ENCODE data around the gene CRYGA. TPM values are rescaled to one million over a fixed set of nuclear protein-coding genes. Genes with fewer than 3 reads are reported as not detected.

CRYGA gene
- total RNA-seq: not detected

DNA sequence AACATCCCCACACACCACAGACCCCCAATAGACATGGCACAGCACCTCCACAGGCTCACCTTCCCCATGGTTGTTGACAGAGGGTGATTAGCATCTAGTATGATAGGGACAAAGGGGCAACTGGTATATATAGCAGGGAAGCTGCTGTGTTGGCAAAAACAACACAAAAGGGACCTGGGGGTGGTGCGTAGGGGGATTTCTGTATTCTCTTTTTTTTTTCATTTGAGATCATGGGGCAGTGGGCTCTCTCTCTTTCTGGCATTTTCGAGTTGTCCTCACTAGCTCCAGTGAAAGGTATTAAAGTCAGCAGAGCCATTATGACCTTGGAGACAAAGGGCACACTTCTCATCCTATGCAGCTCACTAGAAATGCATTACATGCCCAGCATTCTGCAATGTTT, at the start of gene CRYGA:
Gene CRYGA, minus strand, starts transcription at position 101 of the 400 bp plus-strand sequence. Its CDS starts 33 bp downstream, at position 68.
- H3K27me3 Mint-ChIP-seq: peaks cover 18% of the 10 kb centered on the region
- ChIA-PET POLR2A (no interaction called here), CTCF (no interaction called here)
- no peak for DNase-seq
- no peak within 1 kb of the TSS for H3K4me3 Mint-ChIP-seq
- H3K9me3 Mint-ChIP-seq: no peaks in the 10 kb centered on the region
- H3K27ac Mint-ChIP-seq: no peak within 1 kb of the TSS
- no peaks in the 10 kb centered on the region for H3K4me1 Mint-ChIP-seq
- no peaks in the 10 kb centered on the region for H3K36me3 Mint-ChIP-seq (ENCODE audit: low read depth)

- no peak overlapping the region for H3K27ac Mint-ChIP-seq
- H3K36me3 Mint-ChIP-seq (ENCODE audit: low read depth): no peaks in the 10 kb centered on the region
- ChIA-PET CTCF (no interaction called here), POLR2A (no interaction called here)
- H3K4me1 Mint-ChIP-seq: no peaks in the 10 kb centered on the region
- no peaks in the 10 kb centered on the region for H3K27me3 Mint-ChIP-seq
- DNase-seq: no peak
- H3K9me3 Mint-ChIP-seq: no peaks in the 10 kb centered on the region
- H3K4me3 Mint-ChIP-seq: no peak overlapping the region
These were observed 47.5 kb upstream of the CRYGA start for GRCh38 chr2:208210688-208211451.

- POLR2A ChIA-PET: no interaction called here
- Mint-ChIP-seq H3K36me3 (ENCODE audit: low read depth) (no peaks in the 10 kb centered on the region), H3K27ac (no peak overlapping the region), H3K27me3 (no peaks in the 10 kb centered on the region), H3K4me1 (no peaks in the 10 kb centered on the region), H3K4me3 (no peak overlapping the region), H3K9me3 (no peaks in the 10 kb centered on the region)
- CTCF ChIA-PET: no interaction called here
- no peak for DNase-seq
These were observed 45.1 kb upstream of the CRYGA start for GRCh38 chr2:208208335-208209085.

DNA sequence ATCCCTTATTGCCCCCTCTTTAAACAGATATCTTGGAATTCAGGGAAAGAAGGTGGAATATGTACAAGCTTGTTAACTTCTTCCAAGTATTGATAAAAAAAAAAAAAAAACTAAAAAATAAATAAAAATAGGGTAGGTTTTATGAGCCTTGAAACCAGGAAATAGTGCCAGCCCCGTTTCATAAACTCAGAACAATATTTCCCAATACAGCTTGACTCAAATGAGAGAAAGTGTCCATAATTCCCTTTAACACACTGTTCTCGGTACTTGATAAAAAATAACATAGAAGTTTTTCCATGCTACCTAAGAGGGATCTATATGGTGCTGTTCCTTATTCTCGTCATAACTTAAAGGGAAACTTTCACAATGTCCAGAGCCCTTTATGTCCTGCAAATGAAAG, 44.4 kb upstream of the CRYGA start:
- H3K36me3 Mint-ChIP-seq (ENCODE audit: low read depth): no peaks in the 10 kb centered on the region
- H3K9me3 Mint-ChIP-seq: no peaks in the 10 kb centered on the region
- CTCF ChIA-PET: interaction anchor here (0.6 kb wide), 1 partner anchor 134 kb away, joined by 3 read pairs; no protein-coding TSS in a partner anchor
- no peak overlapping the region for H3K4me3 Mint-ChIP-seq
- H3K27ac Mint-ChIP-seq: no peak overlapping the region
- POLR2A ChIA-PET: no interaction called here
- no peaks in the 10 kb centered on the region for H3K27me3 Mint-ChIP-seq
- no peak for DNase-seq
- no peaks in the 10 kb centered on the region for H3K4me1 Mint-ChIP-seq

GRCh38 chr2:208204166-208204565, 40.8 kb upstream of the CRYGA start:
- no peaks in the 10 kb centered on the region for H3K27me3 Mint-ChIP-seq
- ChIA-PET CTCF (interaction anchor here (1.3 kb wide), 1 partner anchor 29 kb away, joined by 4 read pairs; no protein-coding TSS in a partner anchor), POLR2A (no interaction called here)
- H3K27ac Mint-ChIP-seq: no peak overlapping the region
- H3K4me1 Mint-ChIP-seq: no peaks in the 10 kb centered on the region
- no peak for DNase-seq
- no peaks in the 10 kb centered on the region for H3K36me3 Mint-ChIP-seq (ENCODE audit: low read depth)
- H3K4me3 Mint-ChIP-seq: no peak overlapping the region
- H3K9me3 Mint-ChIP-seq: no peaks in the 10 kb centered on the region

GRCh38 chr2:208195531-208195930, 32.1 kb upstream of the CRYGA start:
- H3K9me3 Mint-ChIP-seq: no peaks in the 10 kb centered on the region
- H3K4me1 Mint-ChIP-seq: no peaks in the 10 kb centered on the region
- ChIA-PET CTCF (no interaction called here), POLR2A (no interaction called here)
- DNase-seq: no peak
- H3K36me3 Mint-ChIP-seq (ENCODE audit: low read depth): no peaks in the 10 kb centered on the region
- no peak overlapping the region for H3K4me3 Mint-ChIP-seq
- no peak overlapping the region for H3K27ac Mint-ChIP-seq
- peaks cover 4% of the 10 kb centered on the region for H3K27me3 Mint-ChIP-seq

DNA sequence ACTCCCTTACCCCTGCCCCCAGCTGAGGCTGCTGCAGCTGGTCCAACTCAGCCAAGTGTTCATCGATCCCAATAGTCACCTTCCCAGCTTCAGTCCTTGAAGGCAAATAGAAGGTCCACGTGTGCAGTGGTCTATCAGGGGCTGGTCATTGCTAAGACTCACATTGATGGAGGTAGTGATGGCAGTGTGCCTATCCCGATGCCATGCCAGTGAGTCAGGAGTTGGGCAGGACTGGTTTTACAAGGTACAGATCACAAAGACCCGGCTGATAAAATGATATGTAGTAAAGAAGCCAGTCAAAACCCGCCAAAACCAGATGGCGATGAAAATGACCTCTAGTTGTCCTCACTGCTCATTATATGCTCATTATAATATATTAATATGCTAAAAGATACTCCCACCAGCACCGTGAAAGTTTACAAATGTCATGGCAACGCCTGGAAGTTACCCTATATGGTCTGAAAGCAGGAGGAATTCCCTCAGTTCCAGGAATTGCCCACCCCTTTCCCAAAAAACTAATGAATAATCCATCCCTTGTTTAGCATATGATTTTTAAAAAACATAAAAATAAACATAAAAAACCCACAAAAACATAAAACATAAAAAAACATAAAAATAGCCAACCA, 29.3 kb upstream of the CRYGA start:
- POLR2A ChIA-PET: no interaction called here
- Mint-ChIP-seq H3K4me3 (no peak overlapping the region), H3K27ac (no peak overlapping the region), H3K4me1 (no peaks in the 10 kb centered on the region), H3K9me3 (no peaks in the 10 kb centered on the region), H3K36me3 (ENCODE audit: low read depth) (no peaks in the 10 kb centered on the region), H3K27me3 (peaks cover 2% of the 10 kb centered on the region)
- DNase-seq: no peak
- CTCF ChIA-PET: interaction anchor here (1.7 kb wide), 1 partner anchor 18 kb away, joined by 3 read pairs; no protein-coding TSS in a partner anchor

GRCh38 chr2:208189810-208190503, 26.6 kb upstream of the CRYGA start, which contains the start of gene C2orf80:
C2orf80 (minus strand) TSS chr2:208190030; CDS start chr2:208186986, 3,044 bp downstream.
- Mint-ChIP-seq H3K27ac (no peak within 1 kb of the TSS), H3K36me3 (ENCODE audit: low read depth) (no peaks in the 10 kb centered on the region), H3K9me3 (no peaks in the 10 kb centered on the region), H3K4me3 (no peak within 1 kb of the TSS), H3K27me3 (peaks cover 2% of the 10 kb centered on the region), H3K4me1 (no peaks in the 10 kb centered on the region)
- no peak for DNase-seq
- ChIA-PET CTCF (interaction anchor here (0.7 to 0.8 kb wide), 2 partner anchors 9 to 14 kb away, joined by 3 read pairs; no protein-coding TSS in a partner anchor), POLR2A (no interaction called here)

DNA sequence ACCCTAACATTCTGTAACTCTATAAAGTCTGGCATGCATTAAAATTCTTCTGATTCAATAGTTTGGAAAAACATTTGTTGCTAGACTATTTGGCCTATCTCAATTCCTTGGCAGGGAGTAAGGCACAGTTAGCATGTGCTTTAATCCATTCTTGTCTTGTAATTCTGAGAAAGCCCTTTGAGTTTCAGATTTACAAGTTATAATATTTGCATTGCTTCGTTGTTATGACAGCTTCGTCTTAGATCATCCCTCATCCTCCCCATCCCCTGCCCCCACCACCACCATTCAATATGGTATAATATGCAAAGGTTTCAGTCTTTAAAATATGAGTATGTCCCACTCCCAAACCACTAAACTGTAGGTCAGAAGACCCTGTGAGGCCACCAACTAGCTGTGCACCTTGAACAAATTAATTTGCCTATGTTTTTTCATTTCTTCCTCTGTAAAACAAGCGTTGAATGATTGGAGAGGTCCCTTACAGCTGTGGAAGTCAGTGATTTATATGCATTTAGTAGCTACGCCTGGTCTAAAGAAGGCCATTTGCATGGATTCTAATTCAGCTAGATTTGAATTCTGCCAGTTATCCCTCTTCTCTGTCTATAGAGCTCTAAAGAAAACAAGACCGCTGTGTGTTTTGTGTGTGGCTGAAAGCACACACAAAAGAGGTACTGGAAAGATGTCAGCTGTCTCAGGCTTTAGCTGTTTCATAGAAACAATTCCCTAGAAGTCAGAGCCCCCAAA, 25.9 kb upstream of the CRYGA start:
- ChIA-PET POLR2A (no interaction called here), CTCF (interaction anchor here (0.7 to 1.0 kb wide), 3 partner anchors 9 to 13 kb away, joined by 3 read pairs; no protein-coding TSS in a partner anchor)
- DNase-seq: no peak
- Mint-ChIP-seq H3K9me3 (no peaks in the 10 kb centered on the region), H3K4me3 (no peak overlapping the region), H3K27me3 (peaks cover 6% of the 10 kb centered on the region), H3K36me3 (ENCODE audit: low read depth) (no peaks in the 10 kb centered on the region), H3K27ac (no peak overlapping the region), H3K4me1 (no peaks in the 10 kb centered on the region)

- ChIA-PET POLR2A (no interaction called here), CTCF (interaction anchor here (3.8 kb wide), 1 partner anchor 11 kb away, joined by 15 read pairs; no protein-coding TSS in a partner anchor)
- Mint-ChIP-seq H3K9me3 (no peaks in the 10 kb centered on the region), H3K4me3 (no peak overlapping the region), H3K27me3 (peaks cover 16% of the 10 kb centered on the region), H3K27ac (no peak overlapping the region), H3K4me1 (no peaks in the 10 kb centered on the region), H3K36me3 (ENCODE audit: low read depth) (no peaks in the 10 kb centered on the region)
- DNase-seq: no peak
These were observed 23.5 kb upstream of the CRYGA start for GRCh38 chr2:208186893-208187292.

DNA sequence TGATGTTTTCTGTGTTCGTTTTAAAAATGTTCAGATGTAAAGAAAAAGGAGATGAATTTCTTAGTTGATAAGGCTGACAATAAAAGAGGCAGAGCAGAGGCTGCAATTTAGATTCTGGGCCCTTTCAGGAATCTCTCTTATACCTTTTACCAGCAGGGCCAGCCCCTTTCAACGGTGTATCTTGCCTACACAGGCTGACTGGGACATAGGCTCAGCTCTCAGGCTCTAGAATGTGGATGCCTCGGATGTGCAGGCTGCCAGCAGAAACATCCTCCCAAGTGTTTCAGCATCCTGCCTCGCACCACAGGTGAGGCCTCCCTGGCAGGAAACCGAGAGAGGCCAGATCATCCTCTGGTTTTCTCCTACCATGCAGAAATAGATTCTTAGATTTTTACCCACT, 23.1 kb upstream of the CRYGA start:
- Mint-ChIP-seq H3K36me3 (ENCODE audit: low read depth) (no peaks in the 10 kb centered on the region), H3K4me1 (no peaks in the 10 kb centered on the region), H3K9me3 (no peaks in the 10 kb centered on the region), H3K27me3 (peaks cover 16% of the 10 kb centered on the region), H3K27ac (no peak overlapping the region), H3K4me3 (no peak overlapping the region)
- DNase-seq: no peak
- POLR2A ChIA-PET: no interaction called here
- CTCF ChIA-PET: interaction anchor here (3.8 kb wide), 1 partner anchor 11 kb away, joined by 15 read pairs; no protein-coding TSS in a partner anchor

GRCh38 chr2:208183972-208184705, 20.8 kb upstream of the CRYGA start:
- no peaks in the 10 kb centered on the region for H3K36me3 Mint-ChIP-seq (ENCODE audit: low read depth)
- H3K9me3 Mint-ChIP-seq: no peaks in the 10 kb centered on the region
- H3K4me1 Mint-ChIP-seq: no peaks in the 10 kb centered on the region
- peaks cover 19% of the 10 kb centered on the region for H3K27me3 Mint-ChIP-seq
- no peak overlapping the region for H3K4me3 Mint-ChIP-seq
- CTCF ChIA-PET: interaction anchor here (1.5 to 3.8 kb wide), 2 partner anchors 9 to 11 kb away, joined by 3 to 15 read pairs; no protein-coding TSS in a partner anchor
- DNase-seq: no peak
- POLR2A ChIA-PET: no interaction called here
- no peak overlapping the region for H3K27ac Mint-ChIP-seq

All from activated CD4-positive, alpha-beta memory T cell treated with anti-CD3 and anti-CD28 coated beads, Interleukin-2, amount 10 ng/mL, durations not matched to agents 7 days and 5 days (primary cell).